SK-N-SH (cell line): ENCODE measurements around the gene NFYA. TPM values are rescaled to one million over a fixed set of nuclear protein-coding genes. Genes with fewer than 3 reads are reported as not detected.

Source experiments
- CTCF ChIA-PET: fragments of 300-600, 350-600 bp; formaldehyde crosslinking; extraction: SDS; loops from one replicate; lab custom pipeline; 2021; lab: Yijun Ruan, JAX
- POLR2A ChIA-PET: fragments of 350-600 bp; sonication (Branson Sonifier 250); formaldehyde crosslinking; extraction: SDS; loops from one replicate; lab custom pipeline; 2020; ENCODE audit warnings: antibody characterized with exemption, inconsistent platforms; lab: Yijun Ruan, JAX
- DNase-seq: peaks from one replicate; pipeline ENCODE4 v3.0.0; 2012
- H2AFZ ChIP-seq: fragments of 200-600 bp; sonication (generic); 2 replicates; pipeline ENCODE4 v1.8.1; 2016; ENCODE audit warnings: antibody characterized with exemption, mild to moderate bottlenecking, low read depth
- H3F3A ChIP-seq: fragments of 200-600 bp; sonication (generic); replicated peaks from 2 replicates; pipeline ENCODE3; 2016; ENCODE audit warnings: antibody characterized with exemption, mild to moderate bottlenecking; ENCODE audit not compliant: insufficient read depth
- H3K27ac ChIP-seq, 2 experiments: fragments of 200-500 bp in 1 of 2; fragments of 200-600 bp in 1 of 2; sonication (Bioruptor generic) in 1 of 2; sonication (generic), shearing (Covaris generic) in 1 of 2; 2 replicates each; pipeline versions ENCODE4 v1.5.1 to v1.6.1; 2014 to 2016; ENCODE audit warnings: low read depth in 2 of 2, inconsistent platforms in 1 of 2, low read length in 1 of 2, mild to moderate bottlenecking in 1 of 2, mixed read lengths in 1 of 2
- H3K27me3 ChIP-seq: fragments of 200-600 bp; sonication (generic), shearing (Covaris generic); 2 replicates; pipeline ENCODE4 v1.6.1; 2016; ENCODE audit warnings: mixed run types; ENCODE audit not compliant: insufficient read depth
- H3K36me3 ChIP-seq, 2 experiments: fragments of 200-500 bp in 1 of 2; fragments of 200-600 bp in 1 of 2; sonication (Bioruptor generic) in 1 of 2; sonication (generic) in 1 of 2; replicated peaks in 1 of 2; 2 replicates each; pipeline versions ENCODE3 to v1.5.1; 2014 to 2016; ENCODE audit warnings: low read length in 1 of 2, mild to moderate bottlenecking in 1 of 2; ENCODE audit not compliant: insufficient read depth in 2 of 2, control insufficient read depth in 1 of 2
- H3K4me1 ChIP-seq, 2 experiments: fragments of 200-500 bp in 1 of 2; fragments of 200-600 bp in 1 of 2; sonication (Bioruptor generic) in 1 of 2; sonication (generic), shearing (Covaris generic) in 1 of 2; 2 replicates each; pipeline versions ENCODE4 v1.5.1 to v1.6.1; 2014 to 2016; ENCODE audit warnings: low read depth in 1 of 2, low read length in 1 of 2, mixed run types in 1 of 2; ENCODE audit not compliant: insufficient read depth in 2 of 2, control insufficient read depth in 1 of 2
- H3K4me2 ChIP-seq: fragments of 200-600 bp; sonication (generic), shearing (Covaris generic); 2 replicates; pipeline ENCODE4 v1.6.1; 2017; ENCODE audit warnings: mixed run types
- H3K4me3 ChIP-seq, 2 experiments: fragments of 200-500 bp in 1 of 2; fragments of 200-600 bp in 1 of 2; sonication (Bioruptor generic) in 1 of 2; sonication (generic), shearing (Covaris generic) in 1 of 2; 2 replicates each; pipeline versions ENCODE4 v1.5.1 to v1.8.1; 2014 to 2016; ENCODE audit warnings: low read depth in 2 of 2, inconsistent platforms in 1 of 2, low read length in 1 of 2, mild to moderate bottlenecking in 1 of 2, mixed read lengths in 1 of 2, moderate library complexity in 1 of 2
- H3K79me2 ChIP-seq: fragments of 200-600 bp; sonication (generic); 2 replicates; pipeline ENCODE4 v1.8.1; 2017; ENCODE audit warnings: mild to moderate bottlenecking; ENCODE audit not compliant: insufficient read depth
- H3K9ac ChIP-seq: fragments of 200-600 bp; sonication (generic); 2 replicates; pipeline ENCODE4 v1.6.1; 2017; ENCODE audit warnings: mixed run types
- H3K9me2 ChIP-seq: fragments of 200-600 bp; sonication (generic); 2 replicates; pipeline ENCODE4 v1.6.1; 2017; ENCODE audit warnings: mixed run types
- H3K9me3 ChIP-seq: fragments of 200-600 bp; sonication (generic); 2 replicates; pipeline ENCODE4 v1.6.1; 2017; ENCODE audit warnings: mixed run types, mild to moderate bottlenecking, moderate library complexity
- H4K20me1 ChIP-seq: fragments of 200-600 bp; sonication (generic); 2 replicates; pipeline ENCODE4 v1.6.1; 2017; ENCODE audit warnings: mild to moderate bottlenecking, mixed run types; ENCODE audit not compliant: insufficient read depth
- CHD2 ChIP-seq: fragments of 150-350 bp; IDR thresholded peaks from 2 replicates; pipeline ENCODE4 v1.6.1; 2018; ENCODE audit warnings: low read length; ENCODE audit not compliant: partially characterized antibody
- ELF1 ChIP-seq: IDR thresholded peaks from 2 replicates; pipeline ENCODE4 v1.4.0; 2012
- EZH2phosphoT487 ChIP-seq: fragments of 200-600 bp; sonication (generic); IDR thresholded peaks from 2 replicates; pipeline ENCODE4 v1.6.1; 2017; ENCODE audit warnings: low read depth, mixed run types, mild to moderate bottlenecking, antibody characterized with exemption, moderate library complexity, borderline replicate concordance
- FOSL2 ChIP-seq: IDR thresholded peaks from 2 replicates; pipeline ENCODE4 v1.4.0; 2012; ENCODE audit warnings: low read depth, mild to moderate bottlenecking, moderate library complexity, borderline replicate concordance
- FOXJ3 ChIP-seq: sonication (generic); formaldehyde crosslinking; IDR thresholded peaks from 2 replicates; pipeline ENCODE4 v1.5.1; 2020; ENCODE audit warnings: mild to moderate bottlenecking, missing genetic modification reagents
- FOXM1 ChIP-seq: IDR thresholded peaks from 2 replicates; pipeline ENCODE4 v1.4.0; 2012; ENCODE audit warnings: low read depth, mild to moderate bottlenecking
- GABPA ChIP-seq: IDR thresholded peaks from 2 replicates; pipeline ENCODE4 v1.4.0; 2012; ENCODE audit warnings: low read depth, mild to moderate bottlenecking
- JUND ChIP-seq: IDR thresholded peaks from 2 replicates; pipeline ENCODE4 v1.4.0; 2012
- MXI1 ChIP-seq: IDR thresholded peaks from 2 replicates; pipeline ENCODE4 v1.6.1; 2012; ENCODE audit warnings: mild to moderate bottlenecking, low read depth, low read length, improper control_type of control experiment
- POLR2AphosphoS5 ChIP-seq: IDR thresholded peaks from 2 replicates; pipeline ENCODE4 v1.6.1; 2012; ENCODE audit warnings: low read depth, low read length
- RAD21 ChIP-seq: IDR thresholded peaks from 2 replicates; pipeline ENCODE4 v1.6.1; 2012; ENCODE audit warnings: mild to moderate bottlenecking, low read length
- RFX5 ChIP-seq: IDR thresholded peaks from 2 replicates; pipeline ENCODE4 v1.6.1; 2012; ENCODE audit warnings: mild to moderate bottlenecking, improper control_type of control experiment, low read length
- SIN3A ChIP-seq: IDR thresholded peaks from 2 replicates; pipeline ENCODE4 v1.6.1; 2012; ENCODE audit warnings: low read depth, mild to moderate bottlenecking, low read length, moderate library complexity, borderline replicate concordance
- SMC3 ChIP-seq: IDR thresholded peaks from 2 replicates; pipeline ENCODE4 v1.6.1; 2012; ENCODE audit warnings: low read depth, low read length, improper control_type of control experiment
- TEAD4 ChIP-seq: IDR thresholded peaks from 2 replicates; pipeline ENCODE4 v1.4.0; 2012; ENCODE audit warnings: mild to moderate bottlenecking, borderline replicate concordance; ENCODE audit not compliant: insufficient read depth
- YY1 ChIP-seq: IDR thresholded peaks from 2 replicates; pipeline ENCODE4 v1.4.0; 2012; ENCODE audit warnings: low read depth, mild to moderate bottlenecking
- WGBS: methylation state at CpG from one replicate; pipeline ENCODE4 v1.1.6; 2017; ENCODE audit warnings: low lambda C conversion rate; 5-methylcytosine and 5-hydroxymethylcytosine counted together
- polyA plus RNA-seq, 3 experiments: library from polyadenylated mRNA; depleted of rRNA; stranded (reverse); fragments of >200 nt; gene quantifications; 2 replicates each; pipeline ENCODE4 v1.2.3, GENCODE V29; 2012
- TF ChIP-seq, protein P1 (sequence below): IDR thresholded peaks from 2 replicates; pipeline ENCODE4 v1.4.0; 2012; ENCODE audit warnings: low read depth, borderline replicate concordance
- TF ChIP-seq, protein P2 (sequence below): IDR thresholded peaks from 2 replicates; pipeline ENCODE4 v1.6.1; 2012; ENCODE audit warnings: mild to moderate bottlenecking, low read depth, low read length, moderate library complexity
- TF ChIP-seq, protein P3 (sequence below): fragments of 200-600 bp; sonication (generic); IDR thresholded peaks from 2 replicates; pipeline ENCODE4 v1.6.1; 2017; ENCODE audit warnings: antibody characterized with exemption, mild to moderate bottlenecking, moderate library complexity
- TF ChIP-seq, protein P4 (sequence below): IDR thresholded peaks from 2 replicates; pipeline ENCODE4 v1.4.0; 2012; ENCODE audit warnings: low read depth

The NFYA gene
- polyA plus RNA-seq, 1 of the 3 experiments (the other 2 are of a cell fraction) = 6.8 TPM

DNA sequence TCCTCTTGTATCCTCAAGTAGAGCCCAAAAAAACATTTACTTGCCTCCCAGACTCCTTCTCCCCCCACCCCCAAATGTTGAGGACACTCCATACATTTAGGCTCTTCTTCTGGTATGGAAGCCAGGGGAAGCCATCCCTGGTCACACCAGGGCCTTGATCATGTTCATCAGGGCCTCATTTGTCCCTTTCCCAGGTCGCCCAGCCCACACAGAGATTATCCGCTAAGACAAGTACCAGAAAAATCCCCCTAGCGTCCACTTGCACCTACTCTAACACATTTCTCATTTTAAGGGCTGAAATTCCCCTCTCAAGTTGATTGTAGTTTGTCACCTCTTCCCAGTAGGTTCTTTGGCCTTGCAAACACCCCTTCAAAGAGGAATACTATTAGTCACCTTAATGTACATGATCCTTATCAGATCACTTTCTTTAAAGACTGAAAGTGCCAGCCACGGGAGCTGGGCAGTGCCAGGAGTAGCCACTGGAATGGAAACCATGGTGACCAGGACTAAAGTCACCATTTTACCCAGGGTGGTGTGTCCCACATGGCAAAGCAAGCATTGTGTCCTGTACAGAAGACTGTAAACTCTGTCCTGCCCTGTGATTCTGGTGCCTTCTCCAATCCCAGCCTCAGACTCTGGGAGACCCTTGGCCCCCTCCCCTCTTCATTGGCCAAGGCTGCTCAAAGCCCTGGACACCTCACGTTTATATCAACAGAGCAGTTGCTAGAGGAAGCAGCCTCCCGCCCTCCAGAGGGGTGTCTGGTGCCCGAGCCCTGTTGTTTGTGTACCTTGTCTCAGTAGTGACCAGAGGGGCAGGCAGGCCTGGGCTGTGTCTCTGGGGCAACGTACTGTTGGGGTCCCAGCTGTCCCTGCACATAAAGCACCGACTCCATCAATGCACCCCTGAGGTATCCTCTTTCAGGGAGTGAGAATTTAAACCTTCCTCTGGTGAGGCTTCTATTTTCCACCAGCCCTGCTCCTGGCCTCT lies 24.7 kb upstream of the NFYA start:
- no peaks in the 10 kb centered on the region for H3K9me3 ChIP-seq
- no peaks in the 10 kb centered on the region for H4K20me1 ChIP-seq
- no peaks in the 10 kb centered on the region for H3K36me3 ChIP-seq
- no peak overlapping the region for H3K4me3 ChIP-seq
- TF ChIP-seq MXI1 = no peak
- TF ChIP-seq RFX5 = no peak
- TF ChIP-seq, protein P1, sequence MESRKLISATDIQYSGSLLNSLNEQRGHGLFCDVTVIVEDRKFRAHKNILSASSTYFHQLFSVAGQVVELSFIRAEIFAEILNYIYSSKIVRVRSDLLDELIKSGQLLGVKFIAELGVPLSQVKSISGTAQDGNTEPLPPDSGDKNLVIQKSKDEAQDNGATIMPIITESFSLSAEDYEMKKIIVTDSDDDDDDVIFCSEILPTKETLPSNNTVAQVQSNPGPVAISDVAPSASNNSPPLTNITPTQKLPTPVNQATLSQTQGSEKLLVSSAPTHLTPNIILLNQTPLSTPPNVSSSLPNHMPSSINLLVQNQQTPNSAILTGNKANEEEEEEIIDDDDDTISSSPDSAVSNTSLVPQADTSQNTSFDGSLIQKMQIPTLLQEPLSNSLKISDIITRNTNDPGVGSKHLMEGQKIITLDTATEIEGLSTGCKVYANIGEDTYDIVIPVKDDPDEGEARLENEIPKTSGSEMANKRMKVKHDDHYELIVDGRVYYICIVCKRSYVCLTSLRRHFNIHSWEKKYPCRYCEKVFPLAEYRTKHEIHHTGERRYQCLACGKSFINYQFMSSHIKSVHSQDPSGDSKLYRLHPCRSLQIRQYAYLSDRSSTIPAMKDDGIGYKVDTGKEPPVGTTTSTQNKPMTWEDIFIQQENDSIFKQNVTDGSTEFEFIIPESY = no peak
- no peak for TF ChIP-seq CHD2
- TF ChIP-seq RAD21 = no peak
- no peak for TF ChIP-seq ELF1
- TF ChIP-seq TEAD4 = no peak
- no peak for TF ChIP-seq FOSL2
- TF ChIP-seq, protein P2, sequence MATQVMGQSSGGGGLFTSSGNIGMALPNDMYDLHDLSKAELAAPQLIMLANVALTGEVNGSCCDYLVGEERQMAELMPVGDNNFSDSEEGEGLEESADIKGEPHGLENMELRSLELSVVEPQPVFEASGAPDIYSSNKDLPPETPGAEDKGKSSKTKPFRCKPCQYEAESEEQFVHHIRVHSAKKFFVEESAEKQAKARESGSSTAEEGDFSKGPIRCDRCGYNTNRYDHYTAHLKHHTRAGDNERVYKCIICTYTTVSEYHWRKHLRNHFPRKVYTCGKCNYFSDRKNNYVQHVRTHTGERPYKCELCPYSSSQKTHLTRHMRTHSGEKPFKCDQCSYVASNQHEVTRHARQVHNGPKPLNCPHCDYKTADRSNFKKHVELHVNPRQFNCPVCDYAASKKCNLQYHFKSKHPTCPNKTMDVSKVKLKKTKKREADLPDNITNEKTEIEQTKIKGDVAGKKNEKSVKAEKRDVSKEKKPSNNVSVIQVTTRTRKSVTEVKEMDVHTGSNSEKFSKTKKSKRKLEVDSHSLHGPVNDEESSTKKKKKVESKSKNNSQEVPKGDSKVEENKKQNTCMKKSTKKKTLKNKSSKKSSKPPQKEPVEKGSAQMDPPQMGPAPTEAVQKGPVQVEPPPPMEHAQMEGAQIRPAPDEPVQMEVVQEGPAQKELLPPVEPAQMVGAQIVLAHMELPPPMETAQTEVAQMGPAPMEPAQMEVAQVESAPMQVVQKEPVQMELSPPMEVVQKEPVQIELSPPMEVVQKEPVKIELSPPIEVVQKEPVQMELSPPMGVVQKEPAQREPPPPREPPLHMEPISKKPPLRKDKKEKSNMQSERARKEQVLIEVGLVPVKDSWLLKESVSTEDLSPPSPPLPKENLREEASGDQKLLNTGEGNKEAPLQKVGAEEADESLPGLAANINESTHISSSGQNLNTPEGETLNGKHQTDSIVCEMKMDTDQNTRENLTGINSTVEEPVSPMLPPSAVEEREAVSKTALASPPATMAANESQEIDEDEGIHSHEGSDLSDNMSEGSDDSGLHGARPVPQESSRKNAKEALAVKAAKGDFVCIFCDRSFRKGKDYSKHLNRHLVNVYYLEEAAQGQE = no peak
- TF ChIP-seq SIN3A = no peak
- no peak for TF ChIP-seq SMC3
- TF ChIP-seq YY1 = no peak
- TF ChIP-seq FOXJ3 = no peak
- no peak for TF ChIP-seq POLR2AphosphoS5
- TF ChIP-seq GABPA = no peak
- TF ChIP-seq FOXM1 = no peak
- TF ChIP-seq JUND = no peak
- TF ChIP-seq, protein P3, sequence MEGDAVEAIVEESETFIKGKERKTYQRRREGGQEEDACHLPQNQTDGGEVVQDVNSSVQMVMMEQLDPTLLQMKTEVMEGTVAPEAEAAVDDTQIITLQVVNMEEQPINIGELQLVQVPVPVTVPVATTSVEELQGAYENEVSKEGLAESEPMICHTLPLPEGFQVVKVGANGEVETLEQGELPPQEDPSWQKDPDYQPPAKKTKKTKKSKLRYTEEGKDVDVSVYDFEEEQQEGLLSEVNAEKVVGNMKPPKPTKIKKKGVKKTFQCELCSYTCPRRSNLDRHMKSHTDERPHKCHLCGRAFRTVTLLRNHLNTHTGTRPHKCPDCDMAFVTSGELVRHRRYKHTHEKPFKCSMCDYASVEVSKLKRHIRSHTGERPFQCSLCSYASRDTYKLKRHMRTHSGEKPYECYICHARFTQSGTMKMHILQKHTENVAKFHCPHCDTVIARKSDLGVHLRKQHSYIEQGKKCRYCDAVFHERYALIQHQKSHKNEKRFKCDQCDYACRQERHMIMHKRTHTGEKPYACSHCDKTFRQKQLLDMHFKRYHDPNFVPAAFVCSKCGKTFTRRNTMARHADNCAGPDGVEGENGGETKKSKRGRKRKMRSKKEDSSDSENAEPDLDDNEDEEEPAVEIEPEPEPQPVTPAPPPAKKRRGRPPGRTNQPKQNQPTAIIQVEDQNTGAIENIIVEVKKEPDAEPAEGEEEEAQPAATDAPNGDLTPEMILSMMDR = no peak
- TF ChIP-seq, protein P4, sequence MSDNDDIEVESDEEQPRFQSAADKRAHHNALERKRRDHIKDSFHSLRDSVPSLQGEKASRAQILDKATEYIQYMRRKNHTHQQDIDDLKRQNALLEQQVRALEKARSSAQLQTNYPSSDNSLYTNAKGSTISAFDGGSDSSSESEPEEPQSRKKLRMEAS = no peak
- no peak for TF ChIP-seq EZH2phosphoT487
- TF ChIP-seq, all 33 proteins: peak for 0
- CTCF ChIA-PET = interaction anchor here (2.4 to 2.7 kb wide), 2 partner anchors 11 to 20 kb away, joined by 10 read pairs; no protein-coding TSS in a partner anchor
- Histone ChIP-seq H3K9ac (no peak overlapping the region), H3K79me2 (no peaks in the 10 kb centered on the region), H3K4me2 (no peak overlapping the region), H3K4me1 (peaks cover 0 to 2% of the 10 kb centered on the region in 2 experiments; a peak in 1 of 4 replicates), H3K27ac (no peak overlapping the region), H3K9me2 (no peaks in the 10 kb centered on the region), H3K27me3 (no peaks in the 10 kb centered on the region), H2AFZ (no peak overlapping the region), H3F3A (no peaks in the 10 kb centered on the region)
- 73% methylated on average over 9 of the region's 9 CpGs for WGBS
- DNase-seq = no peak
- POLR2A ChIA-PET = no interaction called here
